ENCODE data around the gene OR5A1.

The OR5A1 gene

GRCh38 chr11:59475176-59475575 lies 38.9 kb downstream of the OR5A1 start:
- no peak for DNase-seq

- DNase-seq, result no peak
Measured at GRCh38 chr11:59479906-59480305, 43.6 kb downstream of the OR5A1 start.

GRCh38 chr11:59480359-59480758 lies 44.1 kb downstream of the OR5A1 start:
- DNase-seq, result no peak
